Mesothelial cell of epicardium (in vitro differentiated cells): ENCODE data around the gene MESD. TPM values are rescaled to one million over a fixed set of nuclear protein-coding genes. Genes with fewer than 3 reads are reported as not detected.

Experiments used
- DNase-seq, 2 experiments: peaks; one replicate each; pipeline ENCODE4 v3.0.0; 2021; ENCODE audit warnings: low spot score in 2 of 2; ENCODE audit not compliant: unreplicated experiment in 2 of 2
- H3K27ac Mint-ChIP-seq: 2 replicates; pipeline ENCODE4 v1.8.0; 2021; ENCODE audit warnings: mixed read lengths
- H3K27me3 Mint-ChIP-seq: 2 replicates; pipeline ENCODE4 v1.8.0; 2021; ENCODE audit warnings: low read depth, mixed read lengths
- H3K36me3 Mint-ChIP-seq: 2 replicates; pipeline ENCODE4 v1.8.0; 2021; ENCODE audit warnings: mixed read lengths
- H3K4me1 Mint-ChIP-seq: 2 replicates; pipeline ENCODE4 v1.8.0; 2021; ENCODE audit warnings: mixed read lengths
- H3K4me3 Mint-ChIP-seq: 2 replicates; pipeline ENCODE4 v1.8.0; 2021; ENCODE audit warnings: mild to moderate bottlenecking, moderate library complexity, mixed read lengths
- H3K9me3 Mint-ChIP-seq: 2 replicates; pipeline ENCODE4 v1.8.0; 2021; ENCODE audit warnings: mixed read lengths
- CTCF ChIP-seq: fragments of 200-600 bp; sonication (generic); IDR thresholded peaks from one replicate; pipeline ENCODE4 v1.5.0; 2021; ENCODE audit warnings: antibody characterized with exemption; ENCODE audit not compliant: unreplicated experiment
- total RNA-seq: library from RNA; stranded (reverse); gene quantifications from 3 replicates; pipeline ENCODE4 v1.2.1, GENCODE V29; 2021

Gene MESD
- total RNA-seq, 1 donor from 2014 or later: 34.9 TPM

- no peak for DNase-seq
- H3K4me1 Mint-ChIP-seq: peaks cover 2% of the 10 kb centered on the region
- H3K27me3 Mint-ChIP-seq: no peaks in the 10 kb centered on the region
- H3K9me3 Mint-ChIP-seq: no peaks in the 10 kb centered on the region
- no peak overlapping the region for H3K4me3 Mint-ChIP-seq
- no peak for TF ChIP-seq CTCF
- H3K36me3 Mint-ChIP-seq: no peaks in the 10 kb centered on the region
- H3K27ac Mint-ChIP-seq: no peak overlapping the region
Observed at GRCh38 chr15:81018197-81018596, 28.6 kb upstream of the MESD start.

- H3K27me3 Mint-ChIP-seq: no peaks in the 10 kb centered on the region
- H3K4me3 Mint-ChIP-seq: no peak overlapping the region
- H3K36me3 Mint-ChIP-seq: no peaks in the 10 kb centered on the region
- peaks cover 2% of the 10 kb centered on the region for H3K4me1 Mint-ChIP-seq
- H3K9me3 Mint-ChIP-seq: no peaks in the 10 kb centered on the region
- H3K27ac Mint-ChIP-seq: no peak overlapping the region
- TF ChIP-seq CTCF: no peak
- DNase-seq: no peak
Observed at GRCh38 chr15:81016489-81017068, 27.0 kb upstream of the MESD start.

GRCh38 chr15:81015621-81016488 lies 26.2 kb upstream of the MESD start:
- no peak overlapping the region for H3K4me3 Mint-ChIP-seq
- H3K36me3 Mint-ChIP-seq: no peaks in the 10 kb centered on the region
- no peaks in the 10 kb centered on the region for H3K9me3 Mint-ChIP-seq
- H3K4me1 Mint-ChIP-seq: no peaks in the 10 kb centered on the region
- DNase-seq: no peak
- no peak overlapping the region for H3K27ac Mint-ChIP-seq
- H3K27me3 Mint-ChIP-seq: no peaks in the 10 kb centered on the region
- TF ChIP-seq CTCF: no peak

- TF ChIP-seq CTCF: no peak
- no peak overlapping the region for H3K4me3 Mint-ChIP-seq
- H3K4me1 Mint-ChIP-seq: no peaks in the 10 kb centered on the region
- H3K36me3 Mint-ChIP-seq: no peaks in the 10 kb centered on the region
- no peaks in the 10 kb centered on the region for H3K27me3 Mint-ChIP-seq
- H3K27ac Mint-ChIP-seq: no peak overlapping the region
- no peak for DNase-seq
- H3K9me3 Mint-ChIP-seq: no peaks in the 10 kb centered on the region
Observed at GRCh38 chr15:81014446-81015093, 25.0 kb upstream of the MESD start.

GRCh38 chr15:81013396-81013929 lies 23.8 kb upstream of the MESD start:
- Mint-ChIP-seq H3K27me3 (no peaks in the 10 kb centered on the region), H3K36me3 (no peaks in the 10 kb centered on the region), H3K9me3 (no peaks in the 10 kb centered on the region), H3K4me3 (no peak overlapping the region), H3K4me1 (no peaks in the 10 kb centered on the region), H3K27ac (no peak overlapping the region)
- no peak for DNase-seq
- no peak for TF ChIP-seq CTCF
